Natural killer cell treated with Interleukin-12 subunit alpha and Interleukin-12 subunit beta and Interleukin-15 and Interleukin-18, amount 100 ng/mL, for 72 hours (primary cell): Measurements from ENCODE around the gene SMAD1. TPM values are rescaled to one million over a fixed set of nuclear protein-coding genes. Genes with fewer than 3 reads are reported as not detected.
A peak's percentile ranks its signal among the peaks of the same experiment; 100 is the strongest.

Source experiments
- ATAC-seq, 2 donors: fragments of 150-1000 bp; cut with Tn5 transposase in 1 of 2; sonication (Bioruptor Pico), chemical (Tn5 transposase) in 1 of 2; 2 replicates each; pipeline ENCODE4 v1.10.0; 2021
- DNase-seq: peaks from one replicate; pipeline ENCODE4 v3.0.0; 2022; ENCODE audit warnings: low spot score
- H3K27ac Mint-ChIP-seq, 2 donors: 1 replicate in 1 of 2; 2 replicates in 1 of 2; pipeline ENCODE4 v1.8.0; 2022; ENCODE audit warnings: mixed read lengths in 2 of 2, mild to moderate bottlenecking in 1 of 2, moderate library complexity in 1 of 2
- H3K27me3 Mint-ChIP-seq, 2 donors: 1 replicate in 1 of 2; 2 replicates in 1 of 2; pipeline ENCODE4 v1.8.0; 2022; ENCODE audit warnings: mixed read lengths in 2 of 2
- H3K36me3 Mint-ChIP-seq: one replicate; pipeline ENCODE4 v1.8.0; 2022; ENCODE audit warnings: mixed read lengths
- H3K4me1 Mint-ChIP-seq, 2 donors: 1 replicate in 1 of 2; 2 replicates in 1 of 2; pipeline ENCODE4 v1.8.0; 2022; ENCODE audit warnings: low read depth in 2 of 2, mixed read lengths in 2 of 2, mild to moderate bottlenecking in 1 of 2
- H3K4me3 Mint-ChIP-seq: one replicate; pipeline ENCODE4 v1.8.0; 2022; ENCODE audit warnings: mixed read lengths
- H3K9me3 Mint-ChIP-seq: 2 replicates; pipeline ENCODE4 v1.8.0; 2022; ENCODE audit warnings: mixed read lengths
- total RNA-seq, 2 donors: library from RNA; stranded (reverse); gene quantifications; one replicate each; pipeline ENCODE4 v1.2.3, GENCODE V29; 2022

SMAD1 gene
- total RNA-seq, 2 donors from 2014 or later: 3.2 to 15.6 TPM

DNA sequence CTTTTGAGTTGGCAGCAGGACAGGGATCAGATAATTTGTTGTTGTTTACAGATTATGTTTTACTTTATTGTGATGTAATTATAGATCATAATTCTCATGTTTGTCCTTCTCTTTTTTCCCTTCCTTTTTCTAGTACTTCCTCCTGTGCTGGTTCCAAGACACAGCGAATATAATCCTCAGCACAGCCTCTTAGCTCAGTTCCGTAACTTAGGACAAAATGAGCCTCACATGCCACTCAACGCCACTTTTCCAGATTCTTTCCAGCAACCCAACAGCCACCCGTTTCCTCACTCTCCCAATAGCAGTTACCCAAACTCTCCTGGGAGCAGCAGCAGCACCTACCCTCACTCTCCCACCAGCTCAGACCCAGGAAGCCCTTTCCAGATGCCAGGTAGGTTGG, 58.0 kb downstream of the SMAD1 start:
- Mint-ChIP-seq H3K9me3 (no peaks in the 10 kb centered on the region), H3K4me3 (no peak overlapping the region), H3K4me1 (peaks cover 0 to 5% of the 10 kb centered on the region in 2 donors), H3K27ac (no peak overlapping the region), H3K36me3 (no peaks in the 10 kb centered on the region), H3K27me3 (peaks cover 0 to 3% of the 10 kb centered on the region in 2 donors)
- ATAC-seq (no peak), DNase-seq (no peak)

- no peak for DNase-seq
- H3K9me3 Mint-ChIP-seq: no peaks in the 10 kb centered on the region
- peaks cover 0 to 5% of the 10 kb centered on the region in 2 donors for H3K4me1 Mint-ChIP-seq
- no peak overlapping the region for H3K27ac Mint-ChIP-seq
- no peak for ATAC-seq
- H3K4me3 Mint-ChIP-seq: no peak overlapping the region
- peaks cover 0 to 3% of the 10 kb centered on the region in 2 donors for H3K27me3 Mint-ChIP-seq
- no peaks in the 10 kb centered on the region for H3K36me3 Mint-ChIP-seq
Measured at GRCh38 chr4:145540235-145540634, 58.6 kb downstream of the SMAD1 start.

- DNase-seq (no peak), ATAC-seq (no peak)
- Mint-ChIP-seq H3K27ac (no peak overlapping the region), H3K4me1 (peaks cover 0 to 5% of the 10 kb centered on the region in 2 donors), H3K27me3 (no peaks in the 10 kb centered on the region), H3K4me3 (no peak overlapping the region), H3K36me3 (no peaks in the 10 kb centered on the region), H3K9me3 (no peaks in the 10 kb centered on the region)
Measured at GRCh38 chr4:145541346-145541745, 59.7 kb downstream of the SMAD1 start.

GRCh38 chr4:145545031-145545430, 63.4 kb downstream of the SMAD1 start:
- ATAC-seq: no peak
- H3K4me3 Mint-ChIP-seq: no peak overlapping the region
- no peak overlapping the region for H3K27ac Mint-ChIP-seq
- DNase-seq: no peak
- no peaks in the 10 kb centered on the region for H3K9me3 Mint-ChIP-seq
- H3K36me3 Mint-ChIP-seq: no peaks in the 10 kb centered on the region
- no peaks in the 10 kb centered on the region for H3K27me3 Mint-ChIP-seq
- no peaks in the 10 kb centered on the region for H3K4me1 Mint-ChIP-seq

GRCh38 chr4:145545538-145546174, 64.0 kb downstream of the SMAD1 start:
- Mint-ChIP-seq H3K4me3 (no peak overlapping the region), H3K4me1 (no peaks in the 10 kb centered on the region), H3K27ac (no peak overlapping the region), H3K9me3 (no peaks in the 10 kb centered on the region), H3K36me3 (no peaks in the 10 kb centered on the region), H3K27me3 (no peaks in the 10 kb centered on the region)
- ATAC-seq (no peak), DNase-seq (no peak)

- Mint-ChIP-seq H3K27ac (no peak overlapping the region), H3K36me3 (no peaks in the 10 kb centered on the region), H3K9me3 (no peaks in the 10 kb centered on the region), H3K4me3 (no peak overlapping the region), H3K27me3 (no peaks in the 10 kb centered on the region), H3K4me1 (no peaks in the 10 kb centered on the region)
- DNase-seq (no peak), ATAC-seq (no peak)
Measured at GRCh38 chr4:145546175-145546915, 64.7 kb downstream of the SMAD1 start.

DNA sequence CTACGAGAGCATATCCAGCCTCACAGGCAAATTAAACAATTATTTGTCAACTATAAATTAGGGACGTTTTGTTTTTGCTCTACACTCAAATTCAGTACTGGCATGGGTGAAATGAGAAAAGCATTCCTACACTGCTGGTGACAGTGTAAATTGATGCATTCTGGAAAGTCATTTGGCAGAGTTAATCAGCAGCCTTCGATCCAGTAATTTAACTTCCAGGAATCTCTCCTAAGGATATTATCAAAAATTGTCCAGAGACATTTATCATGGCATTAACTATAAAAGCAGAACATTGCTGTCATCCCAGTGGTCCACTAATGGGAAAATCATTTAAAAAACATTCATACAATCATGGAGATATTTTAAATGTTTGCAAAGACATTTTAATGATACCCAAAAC, 70.0 kb downstream of the SMAD1 start:
- no peak for ATAC-seq
- H3K27ac Mint-ChIP-seq: no peak overlapping the region
- peaks cover 6 to 10% of the 10 kb centered on the region in 2 donors for H3K4me1 Mint-ChIP-seq
- no peak for DNase-seq
- no peaks in the 10 kb centered on the region for H3K27me3 Mint-ChIP-seq
- no peaks in the 10 kb centered on the region for H3K36me3 Mint-ChIP-seq
- H3K9me3 Mint-ChIP-seq: no peaks in the 10 kb centered on the region
- H3K4me3 Mint-ChIP-seq: no peak overlapping the region

DNA sequence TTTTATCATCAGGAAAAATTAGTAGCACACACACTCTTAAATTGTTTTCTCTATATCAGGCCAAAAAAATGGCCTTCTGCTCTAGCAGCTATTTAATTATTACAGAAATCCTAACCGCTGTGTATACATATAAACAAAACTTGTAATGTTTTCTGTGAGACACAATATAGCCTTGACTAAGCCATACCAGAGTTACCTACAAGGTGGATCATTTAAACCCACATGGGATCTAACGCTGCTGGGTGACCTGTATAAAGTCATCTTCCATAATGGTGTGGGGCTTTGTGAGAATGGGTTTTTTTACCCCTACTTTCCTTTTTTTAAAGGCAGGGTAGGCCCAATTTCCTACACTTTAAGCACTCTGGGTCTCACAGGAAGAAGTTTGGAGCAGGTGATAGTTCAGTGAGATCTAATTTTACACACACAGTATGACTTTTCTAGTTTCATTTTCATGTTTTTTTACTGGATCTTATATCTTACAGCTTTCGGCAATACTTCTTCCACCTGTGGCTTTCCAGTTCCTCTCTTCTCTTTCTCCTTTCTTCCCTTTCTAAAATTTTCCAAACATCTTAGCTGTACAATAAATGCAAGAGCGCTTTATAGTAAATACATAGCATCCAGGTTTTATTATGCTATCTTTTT, 70.6 kb downstream of the SMAD1 start:
- H3K36me3 Mint-ChIP-seq: no peaks in the 10 kb centered on the region
- peak overlapping the region; percentile 30 for H3K4me3 Mint-ChIP-seq
- ATAC-seq (no peak), DNase-seq (no peak)
- peaks cover 6 to 10% of the 10 kb centered on the region in 2 donors for H3K4me1 Mint-ChIP-seq
- H3K9me3 Mint-ChIP-seq: no peaks in the 10 kb centered on the region
- H3K27me3 Mint-ChIP-seq: no peaks in the 10 kb centered on the region
- peak overlapping the region; percentile 40 to 58 for H3K27ac Mint-ChIP-seq

GRCh38 chr4:145553375-145553774, 71.7 kb downstream of the SMAD1 start:
- Mint-ChIP-seq H3K36me3 (no peaks in the 10 kb centered on the region), H3K4me1 (peaks cover 6 to 10% of the 10 kb centered on the region in 2 donors), H3K27ac (no peak overlapping the region), H3K27me3 (no peaks in the 10 kb centered on the region), H3K4me3 (no peak overlapping the region), H3K9me3 (no peaks in the 10 kb centered on the region)
- no peak for DNase-seq
- no peak for ATAC-seq

DNA sequence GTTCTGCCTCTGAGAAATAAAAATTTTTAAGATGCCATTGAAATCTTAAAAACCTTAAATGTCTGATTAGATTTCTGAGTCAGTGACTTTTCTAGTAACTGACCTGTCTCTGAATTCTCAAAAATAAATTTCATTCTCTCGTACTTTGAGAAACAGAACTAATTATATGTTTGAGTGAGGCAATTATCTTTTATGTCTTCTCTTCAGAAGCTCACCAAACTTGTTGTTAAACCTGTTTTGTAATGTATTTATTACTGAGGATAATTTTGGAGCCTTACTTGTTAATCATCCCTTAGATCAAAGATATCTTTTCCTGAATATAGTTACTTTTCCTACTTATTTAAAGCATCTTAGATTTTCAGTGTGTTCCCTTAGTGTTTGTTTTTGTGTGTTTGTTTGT, 73.0 kb downstream of the SMAD1 start:
- no peak overlapping the region for H3K4me3 Mint-ChIP-seq
- no peaks in the 10 kb centered on the region for H3K36me3 Mint-ChIP-seq
- no peak for DNase-seq
- peaks cover 6 to 10% of the 10 kb centered on the region in 2 donors for H3K4me1 Mint-ChIP-seq
- no peak overlapping the region for H3K27ac Mint-ChIP-seq
- no peaks in the 10 kb centered on the region for H3K27me3 Mint-ChIP-seq
- no peak for ATAC-seq
- H3K9me3 Mint-ChIP-seq: no peaks in the 10 kb centered on the region

DNA sequence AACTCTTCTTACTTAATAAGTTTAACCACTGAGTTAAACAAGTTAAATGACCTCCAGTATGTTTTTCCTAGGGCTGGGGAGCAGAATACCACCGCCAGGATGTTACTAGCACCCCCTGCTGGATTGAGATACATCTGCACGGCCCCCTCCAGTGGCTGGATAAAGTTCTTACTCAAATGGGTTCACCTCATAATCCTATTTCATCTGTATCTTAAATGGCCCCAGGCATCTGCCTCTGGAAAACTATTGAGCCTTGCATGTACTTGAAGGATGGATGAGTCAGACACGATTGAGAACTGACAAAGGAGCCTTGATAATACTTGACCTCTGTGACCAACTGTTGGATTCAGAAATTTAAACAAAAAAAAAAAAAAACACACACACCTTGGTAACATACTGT, 76.1 kb downstream of the SMAD1 start:
- peaks cover under 1 to 2% of the 10 kb centered on the region in 2 donors for H3K4me1 Mint-ChIP-seq
- H3K27ac Mint-ChIP-seq: no peak overlapping the region
- H3K9me3 Mint-ChIP-seq: no peaks in the 10 kb centered on the region
- peak; percentile 71 to 72 for ATAC-seq
- no peak overlapping the region for H3K4me3 Mint-ChIP-seq
- H3K36me3 Mint-ChIP-seq: no peaks in the 10 kb centered on the region
- peaks cover 0 to 6% of the 10 kb centered on the region in 2 donors for H3K27me3 Mint-ChIP-seq
- no peak for DNase-seq

DNA sequence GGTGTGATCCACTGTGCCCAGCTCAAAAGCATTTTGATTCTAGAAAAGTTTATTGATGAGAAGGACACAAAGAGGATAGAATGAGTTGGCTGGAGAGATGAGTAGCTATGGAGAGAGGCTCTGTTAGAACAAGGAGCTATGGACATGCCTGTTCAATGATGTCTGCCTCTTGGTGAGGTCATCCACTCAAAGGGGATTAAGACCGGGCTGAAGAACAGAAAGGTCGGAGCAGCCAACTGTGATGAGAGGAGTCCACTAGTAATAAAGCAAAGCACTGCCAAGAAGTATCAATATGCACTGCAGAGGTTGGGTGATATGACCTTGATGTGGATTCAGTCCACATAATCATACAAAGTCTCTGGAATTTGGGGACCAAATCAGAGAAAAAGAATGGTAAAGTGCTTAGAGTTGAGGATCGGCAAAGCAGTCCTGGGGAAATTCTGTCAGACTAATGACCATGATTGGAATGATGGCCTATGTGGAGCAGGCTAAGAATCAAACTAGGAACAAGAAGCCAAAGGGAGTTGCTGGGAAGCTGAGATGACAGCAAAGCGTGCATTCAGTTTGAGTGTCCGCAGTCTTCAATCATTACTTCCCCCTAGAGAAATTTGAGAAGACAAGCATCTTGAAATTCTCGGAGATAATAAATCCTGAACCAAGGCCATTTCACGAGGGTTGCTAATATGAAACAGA, 81.8 kb downstream of the SMAD1 start:
- no peak for ATAC-seq
- Mint-ChIP-seq H3K36me3 (peaks cover 11% of the 10 kb centered on the region), H3K4me3 (no peak overlapping the region), H3K4me1 (no peaks in the 10 kb centered on the region), H3K9me3 (no peaks in the 10 kb centered on the region), H3K27ac (no peak overlapping the region), H3K27me3 (peaks cover 3 to 17% of the 10 kb centered on the region in 2 donors)
- no peak for DNase-seq

DNA sequence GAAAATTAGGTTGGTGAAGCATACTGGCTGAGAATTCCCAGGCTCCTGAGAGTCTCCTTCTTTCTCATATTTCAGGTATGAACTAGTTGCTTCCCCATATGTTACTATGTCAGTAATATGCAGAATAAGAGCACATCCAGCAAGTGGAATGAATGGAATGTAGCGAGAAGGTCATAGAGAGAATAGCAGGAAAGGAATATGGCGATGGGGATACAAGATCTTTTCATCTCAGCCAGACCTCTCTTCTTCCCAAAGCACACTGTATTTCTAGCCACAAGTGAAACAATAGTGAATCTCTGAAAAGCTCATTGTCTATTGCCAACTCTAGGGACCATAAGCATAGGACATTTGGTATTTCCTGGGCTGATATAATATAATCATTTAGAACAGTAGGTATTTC, 82.9 kb downstream of the SMAD1 start:
- H3K27me3 Mint-ChIP-seq: peaks cover 14 to 28% of the 10 kb centered on the region in 2 donors
- H3K27ac Mint-ChIP-seq: no peak overlapping the region
- H3K4me3 Mint-ChIP-seq: no peak overlapping the region
- DNase-seq (no peak), ATAC-seq (no peak)
- peaks cover 18% of the 10 kb centered on the region for H3K36me3 Mint-ChIP-seq
- H3K9me3 Mint-ChIP-seq: no peaks in the 10 kb centered on the region
- H3K4me1 Mint-ChIP-seq: no peaks in the 10 kb centered on the region

- ATAC-seq: no peak
- Mint-ChIP-seq H3K36me3 (peaks cover 18% of the 10 kb centered on the region), H3K27me3 (peaks cover 22 to 35% of the 10 kb centered on the region in 2 donors), H3K9me3 (no peaks in the 10 kb centered on the region), H3K27ac (no peak overlapping the region), H3K4me1 (no peaks in the 10 kb centered on the region), H3K4me3 (no peak overlapping the region)
- no peak for DNase-seq
Measured at GRCh38 chr4:145565328-145565727, 83.7 kb downstream of the SMAD1 start.
